Erythroblast (primary cell): ENCODE measurements around the gene LRG1.

Source experiments
- DNase-seq, 2 experiments: peaks; one replicate each; lab custom pipeline; 2025; lab: John Stamatoyannopoulos, UW
- GATA1 ChIP-seq: IDR thresholded peaks from 2 replicates; pipeline ENCODE4 v1.6.1; 2011; ENCODE audit warnings: low read depth, mild to moderate bottlenecking, control low read depth, low read length, moderate library complexity
- POLR2A ChIP-seq: IDR thresholded peaks from 2 replicates; pipeline ENCODE4 v1.6.1; 2011; ENCODE audit warnings: mild to moderate bottlenecking, low read length

LRG1 gene, protein sequence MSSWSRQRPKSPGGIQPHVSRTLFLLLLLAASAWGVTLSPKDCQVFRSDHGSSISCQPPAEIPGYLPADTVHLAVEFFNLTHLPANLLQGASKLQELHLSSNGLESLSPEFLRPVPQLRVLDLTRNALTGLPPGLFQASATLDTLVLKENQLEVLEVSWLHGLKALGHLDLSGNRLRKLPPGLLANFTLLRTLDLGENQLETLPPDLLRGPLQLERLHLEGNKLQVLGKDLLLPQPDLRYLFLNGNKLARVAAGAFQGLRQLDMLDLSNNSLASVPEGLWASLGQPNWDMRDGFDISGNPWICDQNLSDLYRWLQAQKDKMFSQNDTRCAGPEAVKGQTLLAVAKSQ

DNA sequence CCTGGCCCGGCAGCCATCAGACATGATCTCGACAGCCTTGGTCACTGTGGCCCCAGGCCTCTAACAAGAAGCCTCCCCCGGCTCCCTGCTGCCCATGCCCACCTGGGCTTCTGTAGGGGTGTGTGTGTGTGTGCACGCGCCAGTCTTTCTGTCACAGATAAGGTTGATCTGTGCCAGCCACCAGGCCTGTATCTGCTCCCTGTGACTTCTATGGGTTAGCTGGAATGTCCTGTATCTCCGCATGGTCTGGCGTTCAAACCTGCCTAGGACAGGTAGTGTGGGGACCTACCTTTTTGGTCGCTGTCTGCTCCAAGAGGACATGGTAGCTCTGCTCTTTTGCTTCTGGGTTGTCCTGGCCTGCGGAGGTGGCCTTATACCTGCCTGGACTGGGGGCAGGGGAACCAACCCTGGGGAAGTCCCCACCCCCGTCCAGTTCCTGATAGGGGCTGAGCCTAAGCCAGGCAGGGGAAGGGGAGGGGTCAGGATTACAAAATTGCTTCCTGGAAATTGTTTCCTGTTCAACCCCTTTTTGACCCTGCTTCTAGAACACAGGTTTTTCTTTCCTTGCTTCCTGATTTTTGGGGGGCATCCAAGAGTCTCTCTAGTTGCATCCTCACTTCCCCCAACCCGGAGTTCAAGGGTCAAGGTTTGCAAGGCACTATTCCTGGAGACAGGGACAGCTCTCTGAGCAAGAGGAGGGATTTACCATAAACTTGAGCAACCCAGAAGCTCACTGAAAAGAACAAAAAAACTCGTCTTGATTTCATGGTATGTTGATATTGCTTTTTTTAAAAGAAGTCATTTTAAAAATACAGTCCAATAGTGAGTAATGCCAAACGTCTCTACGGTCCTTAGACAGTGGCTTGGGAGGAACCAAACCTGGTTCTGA, at the start of gene LRG1:
TSS of gene LRG1 (minus strand) at position 344 of the 889 bp plus-strand sequence. CDS start at position 321, 23 bp downstream.
- no peak for DNase-seq
- TF ChIP-seq GATA1: no peak
- peak; percentile 33 for TF ChIP-seq POLR2A

DNA sequence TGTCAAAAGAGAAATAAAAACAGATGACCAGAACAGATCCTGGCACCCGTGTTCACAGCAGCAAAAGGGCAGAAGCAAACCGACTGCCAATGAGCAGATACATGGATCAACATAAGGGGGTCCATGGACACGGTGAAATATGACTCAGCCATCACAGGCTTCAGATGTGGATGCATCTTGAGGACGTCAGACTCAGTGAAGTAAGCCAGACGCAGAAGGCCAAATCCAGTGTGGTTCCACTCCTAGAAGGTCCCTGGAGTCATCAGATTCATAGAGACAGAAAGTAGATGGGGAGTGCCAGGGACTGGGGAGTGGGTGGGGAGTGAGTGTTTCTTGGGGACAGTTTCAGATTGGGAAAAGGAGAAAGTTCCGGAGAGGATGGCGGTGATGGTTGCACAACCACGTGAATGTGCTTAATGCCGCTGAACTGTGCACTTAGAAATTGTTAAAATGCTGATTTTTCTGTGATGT, 48.5 kb upstream of the LRG1 start:
- no peak for DNase-seq
- TF ChIP-seq POLR2A: no peak
- TF ChIP-seq GATA1: no peak

DNA sequence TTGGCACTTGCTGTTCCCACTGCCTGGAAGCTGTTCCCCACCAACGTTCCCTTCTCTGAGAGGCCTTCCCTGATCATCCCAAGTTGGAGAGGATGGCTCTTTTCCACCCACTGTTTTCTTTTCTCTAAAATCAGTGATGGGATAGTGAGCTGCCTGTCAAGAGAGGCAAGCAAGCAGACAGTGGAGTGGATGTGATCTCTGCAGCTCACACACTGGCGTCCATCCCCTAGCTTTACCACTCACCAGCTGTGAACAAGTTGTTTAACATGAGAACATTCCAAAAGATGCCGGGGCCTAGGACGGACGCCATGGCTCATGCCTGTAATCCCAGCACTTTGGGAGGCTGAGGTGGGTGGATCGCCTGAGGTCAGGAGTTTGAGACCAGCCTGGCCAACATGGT, 47.7 kb upstream of the LRG1 start:
- DNase-seq: no peak
- TF ChIP-seq GATA1: no peak
- no peak for TF ChIP-seq POLR2A

DNA sequence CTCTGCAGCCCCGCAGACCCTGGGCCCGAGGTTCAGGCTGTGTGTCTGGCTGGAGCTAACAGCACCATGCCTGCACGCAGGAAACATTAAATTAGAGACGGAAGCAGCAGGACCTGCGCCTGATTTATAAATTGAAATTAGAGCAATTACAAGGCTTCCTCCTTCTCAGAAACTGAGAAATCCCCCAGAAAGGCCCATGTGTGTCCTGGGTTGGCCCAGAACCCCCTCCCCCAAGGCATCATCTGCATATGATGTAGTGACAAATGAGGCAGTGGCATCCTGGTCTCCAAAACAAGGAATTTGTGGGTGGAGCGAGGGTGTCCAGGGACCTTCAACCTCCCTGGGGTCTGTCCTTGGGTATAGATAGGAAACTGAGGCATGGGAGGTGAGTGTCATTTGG, 46.9 kb upstream of the LRG1 start:
- TF ChIP-seq GATA1 (no peak), POLR2A (no peak)
- no peak for DNase-seq

DNA sequence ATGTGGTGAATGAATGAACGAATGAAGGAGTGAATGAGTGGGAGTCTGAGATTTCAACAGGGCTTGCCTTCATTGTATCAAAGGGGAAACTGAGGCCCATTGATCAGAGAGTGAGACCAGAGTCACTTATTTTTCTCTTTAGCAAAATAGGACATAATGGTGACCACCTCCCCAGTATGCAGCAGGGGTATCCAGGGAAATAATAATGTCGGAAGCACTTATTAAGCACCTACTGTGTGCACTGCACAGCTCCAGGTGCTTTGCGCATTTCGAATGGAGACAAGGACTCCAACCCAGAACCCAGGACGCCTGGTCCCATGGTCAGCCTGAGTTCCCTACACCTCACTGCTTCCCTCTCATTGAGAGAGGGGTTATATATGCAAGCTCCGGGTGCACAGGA, 46.4 kb upstream of the LRG1 start:
- TF ChIP-seq GATA1 (no peak), POLR2A (no peak)
- no peak for DNase-seq

DNA sequence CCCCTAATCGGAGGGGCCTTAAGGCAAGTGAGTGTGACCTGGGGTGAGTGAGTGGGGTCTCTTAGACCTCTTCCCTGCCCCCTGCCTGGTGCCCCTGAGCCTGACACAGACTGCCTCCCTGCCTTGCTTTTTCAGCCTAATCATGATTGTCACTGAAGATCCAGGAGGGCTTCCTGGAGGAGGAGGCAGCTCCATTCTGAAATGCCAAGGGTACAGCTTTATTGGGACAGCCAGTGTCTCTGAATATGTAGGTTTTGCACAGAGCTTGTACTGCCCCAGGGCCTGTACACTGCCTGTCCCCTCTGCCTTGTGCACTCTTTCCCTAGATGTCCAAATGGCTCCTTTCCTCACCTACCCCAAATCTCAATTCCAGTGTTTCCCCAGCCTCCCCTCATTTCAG, 45.7 kb upstream of the LRG1 start:
- DNase-seq: no peak
- TF ChIP-seq GATA1: no peak
- TF ChIP-seq POLR2A: no peak

DNA sequence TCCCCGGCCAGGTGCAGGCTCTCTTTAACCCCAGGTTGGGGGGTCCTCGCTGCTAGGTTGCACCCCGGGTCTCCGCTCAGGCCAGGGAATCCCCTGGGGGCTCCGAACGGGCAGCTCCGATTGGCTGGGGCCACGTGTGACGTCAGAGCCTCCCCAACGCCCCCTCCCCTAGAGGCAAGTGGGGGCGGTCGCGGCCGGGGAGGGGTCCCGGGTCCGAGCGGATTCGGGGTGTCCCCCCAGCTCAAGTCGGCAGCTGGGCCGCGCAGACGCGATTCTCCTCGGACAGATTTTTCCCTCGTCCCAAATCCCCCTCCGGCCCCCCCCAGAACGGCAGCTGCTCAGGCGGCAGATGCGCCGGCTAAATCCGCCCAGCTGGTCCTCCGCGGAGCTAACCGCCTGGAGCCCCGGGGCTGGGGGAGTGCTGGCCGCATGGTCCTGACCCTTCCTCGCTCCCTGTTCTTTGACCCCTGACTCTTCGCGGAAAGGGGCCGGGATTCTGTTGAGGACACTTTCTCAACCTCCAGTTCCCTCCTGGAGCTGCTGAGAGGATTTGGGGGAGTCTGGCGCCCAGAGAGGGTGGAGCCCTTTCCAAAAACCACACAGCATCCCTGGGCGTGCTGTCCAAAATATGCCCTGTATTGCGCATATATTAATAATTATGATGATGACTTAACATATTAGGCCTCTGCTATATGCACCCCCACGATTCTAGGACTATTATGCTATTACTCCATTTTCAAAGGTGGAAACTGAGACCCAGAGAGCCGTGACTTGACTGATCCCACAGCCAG, 45.0 kb upstream of the LRG1 start:
- TF ChIP-seq GATA1 (no peak), POLR2A (no peak)
- DNase-seq: no peak

DNA sequence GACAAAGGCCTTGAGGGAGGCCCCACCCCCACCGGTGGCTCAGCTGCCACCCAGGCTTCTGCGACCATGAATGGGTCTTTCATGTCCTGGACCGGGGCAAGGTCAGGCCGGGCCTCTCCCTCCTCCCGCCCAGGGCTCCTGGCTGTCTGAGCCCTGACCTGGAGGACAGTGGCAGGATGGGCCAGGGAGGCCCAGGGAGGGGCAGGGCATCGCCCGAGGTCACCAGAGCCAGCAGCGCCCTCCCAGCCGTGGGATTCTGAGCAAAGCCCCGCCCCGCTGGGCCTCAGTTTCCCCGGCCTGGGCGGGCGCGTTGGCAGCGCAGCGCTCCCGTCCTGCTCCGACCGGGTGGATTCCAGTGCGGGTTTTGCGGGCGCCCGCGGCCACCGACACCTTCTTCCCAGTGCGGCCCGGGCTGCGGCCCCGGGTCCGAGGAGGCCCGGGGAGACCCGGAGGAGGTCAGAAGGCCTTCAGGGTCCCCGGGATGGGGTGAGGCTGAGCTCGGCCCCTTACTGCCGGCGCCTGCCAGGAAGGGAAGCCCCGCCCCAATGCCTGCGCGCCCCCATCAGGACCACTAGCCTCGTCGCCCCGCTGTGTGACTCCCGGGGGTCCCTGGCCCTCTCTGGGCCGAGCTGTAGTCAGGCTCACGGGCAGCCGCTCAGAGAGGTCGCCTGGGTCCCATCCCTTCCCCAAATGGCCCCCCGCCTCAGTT, 44.3 kb upstream of the LRG1 start:
- peak in 1 of 2 experiments; percentile 36 for DNase-seq
- TF ChIP-seq GATA1 (no peak), POLR2A (no peak)

DNA sequence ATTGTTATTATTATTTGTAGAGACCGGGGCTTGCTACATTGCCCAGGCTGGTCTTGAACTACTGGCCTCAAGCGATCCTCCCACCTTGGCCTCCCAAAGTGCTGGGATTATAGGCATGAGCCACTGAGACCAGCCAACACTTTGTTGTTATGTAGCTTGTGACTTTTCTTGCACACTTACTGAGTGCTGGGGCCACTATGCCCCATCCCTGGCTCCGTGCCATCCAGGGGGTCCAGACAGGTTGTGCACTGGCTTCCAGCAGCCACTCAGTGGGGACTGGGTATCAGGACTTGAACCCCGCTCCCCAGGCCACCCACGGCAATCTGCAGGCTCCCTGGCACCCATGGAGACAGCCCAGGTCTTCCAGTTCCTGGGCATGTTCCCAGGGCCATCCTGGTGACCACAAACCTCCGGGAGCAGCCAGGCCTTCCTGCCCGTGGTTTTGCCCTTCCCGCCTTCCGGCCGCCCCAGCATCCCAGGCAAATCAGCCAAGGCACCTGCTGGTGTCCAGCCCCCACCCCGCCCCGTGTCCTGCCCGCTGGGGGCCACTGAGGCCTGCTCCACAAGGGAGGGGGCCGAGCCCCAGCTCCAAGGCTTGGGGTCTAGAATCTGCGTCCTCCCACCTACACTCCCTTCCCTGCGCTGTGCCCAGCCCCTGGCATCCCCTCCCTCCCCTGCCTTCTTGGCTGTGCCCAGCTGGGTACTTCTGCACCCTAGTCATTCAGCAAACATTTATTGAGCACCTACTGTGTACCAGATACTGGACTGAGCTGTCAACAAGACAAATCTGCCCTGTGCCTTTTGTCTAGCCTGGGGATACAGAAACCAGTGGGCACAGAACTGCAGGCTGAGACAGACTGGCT, 43.4 kb upstream of the LRG1 start:
- TF ChIP-seq POLR2A (no peak), GATA1 (no peak)
- DNase-seq: no peak

DNA sequence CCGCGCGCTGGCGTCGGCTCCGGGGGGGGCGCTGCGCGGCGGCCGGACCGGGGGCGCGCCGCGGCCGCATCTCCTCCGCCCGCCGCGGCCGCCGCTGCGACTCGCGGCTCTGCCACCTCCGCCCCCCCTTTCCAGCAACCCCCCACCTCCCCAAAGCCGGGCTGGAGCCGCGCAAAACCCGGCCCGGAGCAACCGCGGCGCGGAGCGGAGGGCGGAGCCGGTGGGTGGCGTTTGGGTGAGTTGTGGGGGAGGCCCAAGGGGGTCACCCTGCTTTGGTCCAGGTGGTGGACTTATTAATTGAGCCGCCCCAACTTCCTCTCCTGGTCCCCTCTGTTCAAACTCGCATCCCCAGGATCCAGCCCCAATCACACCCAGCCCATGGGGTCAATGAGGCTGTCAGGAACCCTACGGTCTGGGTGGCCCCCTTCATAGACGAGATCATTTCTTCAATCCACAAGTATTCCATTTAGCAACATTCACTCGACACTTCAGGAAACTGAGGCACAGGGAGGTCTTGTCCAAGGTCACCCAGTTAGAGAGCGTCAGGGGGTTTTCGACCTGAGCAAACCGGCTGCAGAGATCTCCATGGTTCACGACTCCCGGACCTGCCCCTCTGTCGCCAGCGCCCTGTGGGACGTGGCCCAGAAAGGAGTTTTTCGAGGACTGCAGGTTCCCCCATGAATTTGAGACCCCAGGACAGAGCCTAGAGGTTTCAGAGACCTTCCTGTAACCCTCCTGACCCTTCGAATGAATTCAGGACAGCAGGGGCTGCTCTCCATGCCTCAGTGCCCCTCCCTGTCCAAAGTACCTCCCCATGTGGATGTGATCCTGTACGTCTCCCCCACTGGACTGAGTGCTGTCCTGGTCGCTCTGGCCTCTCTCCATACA, 42.1 kb upstream of the LRG1 start:
- no peak for TF ChIP-seq GATA1
- TF ChIP-seq POLR2A: no peak
- no peak for DNase-seq

DNA sequence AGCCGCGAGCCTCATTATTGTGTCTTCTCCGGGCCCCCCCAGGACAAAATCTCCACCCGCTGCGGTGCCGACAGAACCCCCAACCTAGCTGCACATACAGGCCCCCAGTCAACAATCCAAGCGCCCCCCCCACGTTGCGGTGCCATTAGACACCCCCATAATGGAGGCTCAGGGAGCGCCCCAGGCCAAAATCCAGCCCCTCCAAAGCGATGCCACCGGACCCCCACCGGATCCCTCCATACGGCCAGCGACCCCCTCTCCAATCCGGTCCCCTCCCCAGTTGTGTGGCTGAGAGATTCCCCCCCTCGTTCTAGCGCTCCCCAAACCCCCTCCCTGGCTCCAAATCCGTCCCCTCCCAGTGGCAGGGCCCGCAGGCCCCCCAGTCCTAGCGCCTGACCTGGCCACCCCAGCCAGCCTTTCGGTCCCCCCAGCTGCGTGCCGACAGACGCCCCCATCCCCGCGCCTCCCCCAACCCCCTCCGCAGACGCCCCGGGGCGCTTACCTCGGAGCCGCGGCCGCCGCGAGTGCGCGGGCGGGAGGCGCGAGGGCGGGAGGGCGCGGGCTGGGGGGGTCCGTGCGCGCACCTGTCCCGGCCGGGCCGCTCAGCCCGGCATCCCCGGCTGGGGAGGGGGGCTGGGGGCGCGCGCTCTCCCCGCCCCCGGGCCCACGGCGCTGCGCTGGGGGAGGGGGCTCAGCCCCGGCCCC, 41.3 kb upstream of the LRG1 start:
- no peak for DNase-seq
- TF ChIP-seq POLR2A (no peak), GATA1 (no peak)
